CD4-positive, alpha-beta T cell treated with Interleukin-1 beta for 1 hour (primary cell): ENCODE results near the gene PHACTR1.

Source experiments
- DNase-seq, 2 donors: peaks; one replicate each; pipeline ENCODE4 v3.0.0-alpha.2; 2020 to 2022

PHACTR1 gene

DNA sequence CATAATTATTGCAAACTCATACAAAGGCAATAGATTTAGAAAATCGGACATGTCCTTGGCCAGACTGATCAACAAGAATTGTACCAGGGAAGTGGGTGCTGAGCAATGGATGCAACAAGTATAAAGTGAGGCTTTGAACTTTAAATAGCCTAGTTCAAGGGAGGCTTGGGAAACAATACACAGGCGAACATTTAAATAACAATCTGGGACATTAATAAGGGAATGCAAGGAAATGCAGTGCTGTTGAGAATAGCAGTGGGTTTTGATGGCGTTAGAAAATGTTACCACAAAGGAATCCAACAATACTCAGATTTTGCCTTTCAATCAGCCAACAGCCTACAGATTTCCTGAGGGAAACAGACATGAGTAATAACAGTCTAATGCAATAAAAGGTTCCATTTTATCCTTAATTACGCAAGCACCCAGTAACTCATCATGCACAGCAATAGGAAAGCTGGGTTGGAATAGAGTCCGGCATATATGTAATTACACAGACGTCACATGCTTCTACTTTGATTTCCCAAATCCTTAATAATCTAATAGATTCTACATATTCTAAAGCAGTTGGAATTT, 134.6 kb downstream of the PHACTR1 start:
- no peak for DNase-seq

DNA sequence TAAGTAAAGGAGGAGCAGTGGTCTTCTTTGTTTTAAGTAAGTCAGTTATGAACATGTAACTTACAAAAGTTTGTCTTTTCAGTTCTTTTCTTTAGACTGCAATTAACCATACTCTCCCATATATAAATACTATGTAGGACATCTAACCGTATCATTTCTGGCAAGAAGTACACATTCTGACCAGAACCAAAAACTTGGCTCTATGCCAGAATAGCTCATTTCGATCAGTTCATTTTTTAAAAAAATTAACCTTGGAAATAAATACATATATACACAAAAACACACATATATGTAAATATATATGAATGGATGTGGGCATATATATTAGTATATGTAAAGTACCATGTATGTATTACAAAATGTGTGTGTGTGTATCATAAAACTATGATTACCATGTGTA, 145.0 kb downstream of the PHACTR1 start:
- DNase-seq, result no peak

DNA sequence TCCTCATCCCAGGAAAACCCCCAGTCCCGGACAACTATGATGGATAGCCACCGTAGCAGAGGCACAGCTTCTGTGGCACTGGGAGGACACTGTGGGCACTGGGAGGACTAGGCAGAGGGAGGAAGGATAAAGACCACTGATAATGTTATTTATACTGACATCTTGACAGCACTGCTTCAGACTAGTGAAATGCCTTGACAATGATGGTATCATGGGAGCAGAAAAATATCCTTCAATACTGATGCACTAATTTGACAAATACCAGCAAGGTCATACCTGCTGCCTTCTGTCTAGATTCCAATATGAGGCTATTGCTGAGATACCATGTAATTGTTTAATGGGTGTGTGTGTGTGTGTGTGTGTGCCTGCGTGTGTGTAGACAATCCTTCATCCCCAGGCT, 148.6 kb downstream of the PHACTR1 start:
- no peak for DNase-seq

DNA sequence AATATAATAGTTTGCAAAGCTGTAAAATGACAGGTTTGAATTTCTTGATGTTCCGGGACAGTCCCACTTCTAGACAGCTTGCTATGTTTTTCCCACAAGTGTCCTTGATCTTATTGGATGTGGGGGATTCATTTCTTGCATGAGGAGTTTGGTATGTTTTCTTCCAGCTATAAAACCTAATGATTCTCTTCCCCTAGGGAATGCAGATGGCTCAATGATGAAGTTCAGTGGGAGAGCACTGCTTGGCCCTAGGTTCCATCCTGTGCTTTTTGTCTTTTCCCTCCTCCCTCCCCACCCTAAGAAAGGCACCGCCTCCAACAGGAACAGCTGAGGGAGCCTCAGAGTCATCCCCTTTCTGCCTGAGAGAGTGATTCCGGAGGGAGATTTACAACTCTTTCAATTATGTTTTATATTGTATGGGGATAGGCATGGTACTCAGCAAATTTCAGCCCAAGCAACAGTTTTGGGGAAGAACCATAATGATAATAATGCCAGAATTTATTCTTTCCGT, 149.2 kb downstream of the PHACTR1 start:
- no peak for DNase-seq

DNA sequence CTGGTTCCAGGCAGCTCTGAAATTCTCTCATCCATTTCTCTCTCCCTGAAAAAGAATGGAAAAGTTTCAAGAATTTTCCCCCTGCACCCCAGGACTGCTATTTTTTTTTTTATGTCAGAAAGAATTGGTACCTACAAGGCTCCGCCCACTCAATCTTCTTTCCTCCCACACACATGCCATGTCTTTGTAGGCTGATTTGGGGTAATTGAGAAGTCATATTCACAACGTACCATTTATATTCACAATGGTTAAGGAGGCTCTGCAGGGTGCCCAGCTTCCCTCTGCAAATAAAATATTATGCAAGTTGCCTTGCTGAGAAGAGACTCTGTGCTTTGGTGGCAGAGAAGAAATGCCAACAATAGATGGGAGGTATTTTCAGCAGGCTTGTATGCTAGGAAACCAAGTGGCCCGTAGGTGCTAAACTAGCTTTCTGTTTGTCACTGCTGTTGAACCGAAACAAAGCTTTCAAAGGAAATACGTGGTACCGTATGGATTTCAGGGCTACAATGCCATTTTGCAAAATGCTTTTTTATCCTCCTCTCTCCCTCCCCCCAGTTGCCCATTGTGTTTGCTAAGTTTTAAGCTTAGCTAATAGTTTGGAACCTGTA, 150.0 kb downstream of the PHACTR1 start:
- DNase-seq, result no peak

DNA sequence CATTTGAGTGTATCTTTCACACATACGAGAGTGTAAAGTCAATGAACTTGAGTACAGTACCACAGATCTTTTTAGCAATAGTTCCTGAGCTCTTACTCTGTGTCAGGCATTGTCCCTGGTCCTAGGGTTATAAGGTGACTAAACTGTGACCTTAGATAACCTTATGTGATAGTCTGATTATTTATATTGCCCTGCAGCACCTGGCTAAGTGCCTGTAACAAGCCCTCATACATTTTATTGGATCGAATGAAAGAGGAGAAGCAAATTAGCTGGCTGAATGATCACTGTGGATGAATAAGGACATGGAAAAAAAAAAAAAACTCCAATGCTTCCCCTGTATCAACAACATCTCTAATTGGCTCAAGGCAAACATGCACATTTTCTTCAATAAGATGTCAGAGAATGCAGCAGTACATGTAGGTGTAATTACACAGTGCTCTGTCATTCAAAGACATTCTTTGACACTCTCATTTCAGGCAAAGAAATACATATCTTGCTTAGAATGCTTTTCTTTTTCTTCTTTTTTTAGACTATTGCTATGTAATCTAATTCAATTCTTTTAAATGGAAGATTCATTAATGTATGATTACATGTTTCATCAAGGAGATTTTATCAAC, 153.4 kb downstream of the PHACTR1 start:
- DNase-seq, result no peak

DNA sequence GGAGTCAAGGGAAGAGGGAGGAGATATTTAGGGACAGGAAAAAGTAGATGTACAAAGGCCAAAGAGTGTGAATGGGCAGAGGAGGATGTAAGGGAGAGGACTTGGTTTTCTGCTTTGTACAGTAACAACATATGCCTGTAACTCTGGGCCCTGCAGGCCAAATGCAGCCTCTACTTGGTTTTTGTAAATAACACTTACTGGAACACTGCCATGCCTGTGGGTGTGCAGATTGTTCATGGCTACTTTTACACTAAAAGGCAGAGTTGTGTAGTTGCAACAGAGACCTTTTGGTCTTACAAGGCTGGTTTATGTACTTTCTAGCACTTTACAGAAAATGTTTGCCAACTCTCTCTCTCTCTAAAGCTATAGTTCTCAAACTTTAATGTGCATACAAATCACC, 157.1 kb downstream of the PHACTR1 start:
- no peak for DNase-seq

DNA sequence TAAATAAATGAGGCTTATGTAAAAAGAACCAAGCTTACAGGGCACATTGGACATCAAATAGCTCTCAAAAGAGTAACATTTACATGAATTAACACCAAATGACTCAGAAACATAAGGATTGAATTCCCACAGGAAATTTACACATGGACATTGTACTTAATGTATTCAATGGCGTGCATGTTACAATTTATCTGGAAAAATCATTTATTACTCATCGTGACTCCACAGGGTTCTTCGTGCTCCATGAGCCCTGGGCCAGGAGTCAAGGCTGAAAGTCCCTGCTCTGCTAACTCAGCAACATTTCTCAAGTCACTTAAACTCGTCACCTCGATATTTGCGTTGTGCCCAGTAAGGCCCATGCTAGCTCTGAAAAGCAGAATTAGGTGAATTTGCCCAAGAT, 158.5 kb downstream of the PHACTR1 start:
- no peak for DNase-seq

DNA sequence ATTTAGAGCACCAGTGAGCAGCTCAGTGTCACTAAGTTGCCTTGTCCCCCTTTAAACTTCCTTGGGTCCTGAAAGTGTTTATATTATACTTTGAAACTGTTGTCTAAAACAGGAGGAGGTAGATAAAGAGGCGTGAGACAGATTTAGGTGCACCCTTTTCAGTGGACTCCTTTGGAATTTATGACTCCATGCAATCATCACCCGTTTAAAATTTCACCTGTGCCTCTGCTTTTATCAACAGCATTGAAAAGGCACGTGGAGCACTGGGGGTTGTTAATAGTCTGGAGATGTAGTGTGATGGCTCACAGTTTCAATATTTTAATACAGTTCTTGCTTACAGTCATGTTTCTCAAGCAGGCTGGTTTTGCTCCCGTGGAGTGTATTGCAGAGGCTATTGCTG, 162.2 kb downstream of the PHACTR1 start:
- no peak for DNase-seq

DNA sequence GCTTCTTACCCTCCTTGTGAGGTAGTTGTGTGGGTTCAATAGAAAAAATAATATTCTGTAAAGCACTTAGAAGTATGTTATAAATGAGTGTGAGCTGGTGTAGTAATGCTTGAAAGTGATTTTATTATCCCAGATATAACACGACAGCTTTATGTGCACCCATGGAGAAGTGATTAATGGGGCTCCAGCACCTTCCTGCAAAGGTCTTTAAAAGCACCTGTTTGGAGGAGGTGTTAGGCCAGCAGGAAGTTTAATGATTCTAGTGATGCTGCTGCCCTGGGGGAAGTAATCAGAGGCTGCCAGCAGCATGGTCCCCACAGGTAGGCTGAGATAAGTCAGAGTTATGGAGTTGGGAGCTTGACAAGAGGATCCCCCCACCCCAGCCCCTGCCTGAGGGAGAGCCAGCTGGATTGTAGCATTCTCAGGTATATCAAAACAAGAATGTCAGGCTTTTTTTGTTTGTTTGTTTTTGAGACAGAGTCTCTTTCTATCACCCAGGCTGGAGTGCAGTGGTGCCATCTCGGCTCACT, 166.3 kb downstream of the PHACTR1 start:
- DNase-seq, result no peak

DNA sequence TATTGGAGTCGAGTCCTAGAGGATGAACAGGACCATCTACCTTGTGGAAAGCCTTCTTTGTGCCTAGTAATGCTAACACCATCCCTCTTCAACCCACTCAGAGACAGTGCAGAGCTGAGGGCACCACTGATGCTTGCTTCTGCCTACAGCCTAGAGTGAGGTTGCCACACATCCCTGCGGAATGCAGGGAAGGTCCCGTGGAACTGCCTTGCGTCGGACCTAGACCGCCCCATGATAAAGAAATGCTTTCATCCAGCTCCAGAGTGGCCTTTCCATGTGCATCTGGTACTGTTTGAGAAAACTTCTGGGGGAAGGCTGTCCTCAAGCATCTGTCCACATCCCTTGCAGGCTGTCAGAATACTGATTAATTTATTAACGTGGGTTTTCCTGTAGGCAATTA, 168.4 kb downstream of the PHACTR1 start:
- no peak for DNase-seq

DNA sequence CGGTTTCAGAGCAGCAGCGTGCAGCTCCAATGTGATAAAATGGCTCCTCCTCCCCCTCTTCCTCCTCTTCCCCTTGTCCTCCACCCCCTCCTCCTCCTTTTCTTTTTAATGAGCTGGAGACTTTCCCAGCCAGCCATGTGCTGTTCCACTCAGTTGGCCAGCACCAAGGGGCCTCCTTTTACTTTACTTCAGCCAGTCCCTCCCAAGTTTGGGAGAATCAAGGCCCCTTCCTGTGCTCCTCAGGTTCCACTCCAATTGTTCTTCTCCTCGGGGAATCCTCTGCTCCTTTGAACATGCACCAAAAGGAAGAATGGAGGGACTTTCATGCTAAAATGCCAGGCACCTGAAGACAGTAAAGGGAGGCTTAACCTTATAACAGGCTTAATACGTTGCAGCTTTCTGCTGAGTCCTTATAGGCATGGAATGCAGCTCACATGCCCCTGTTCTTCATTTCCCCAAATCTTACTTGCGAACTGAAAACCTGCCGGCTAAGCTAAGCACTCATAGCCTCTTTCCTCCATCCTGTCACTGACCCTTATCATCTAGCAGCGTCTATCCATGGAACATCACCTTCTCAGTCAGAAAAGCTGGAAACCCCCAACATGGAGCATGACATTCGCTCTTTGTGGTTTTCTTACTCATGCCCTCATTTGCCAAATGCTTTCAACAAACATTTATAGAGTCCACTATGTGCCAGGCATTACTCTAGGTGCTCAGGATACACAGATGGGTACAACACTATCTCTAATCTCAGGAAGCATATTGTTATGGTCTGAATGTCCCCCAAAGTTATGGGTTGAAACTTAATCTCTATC, 170.6 kb downstream of the PHACTR1 start:
- DNase-seq, result no peak

DNA sequence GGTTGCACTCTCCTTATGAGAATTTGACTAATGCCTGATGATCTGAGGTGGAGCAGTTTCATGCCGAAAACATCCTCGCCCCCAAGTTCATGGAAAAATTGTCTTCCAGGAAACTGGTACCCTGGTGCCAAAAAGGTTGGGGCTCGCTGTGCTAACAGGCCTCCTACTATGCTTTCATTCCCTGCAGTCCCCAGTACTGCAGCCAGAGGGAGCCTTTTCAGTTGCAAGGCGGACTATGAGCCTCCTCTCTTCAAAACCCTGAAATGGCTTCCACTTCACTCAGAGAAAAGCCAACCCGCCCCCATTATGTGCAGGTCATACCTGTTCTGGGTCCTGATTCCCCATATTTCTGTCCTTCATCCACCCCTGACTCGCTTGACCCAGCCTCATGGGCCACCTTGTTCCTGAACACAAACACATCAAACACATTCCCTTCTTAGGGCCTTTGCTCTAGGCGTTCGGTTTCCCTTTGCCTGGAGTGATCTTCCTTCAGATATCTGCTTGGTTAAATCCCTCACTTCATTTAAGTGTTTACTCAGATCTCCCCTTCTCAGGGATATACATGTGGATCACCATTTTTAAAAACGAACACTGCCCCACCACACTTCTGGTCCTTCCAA, 173.7 kb downstream of the PHACTR1 start:
- DNase-seq, result peak in 1 of 2 donors; percentile 10

DNA sequence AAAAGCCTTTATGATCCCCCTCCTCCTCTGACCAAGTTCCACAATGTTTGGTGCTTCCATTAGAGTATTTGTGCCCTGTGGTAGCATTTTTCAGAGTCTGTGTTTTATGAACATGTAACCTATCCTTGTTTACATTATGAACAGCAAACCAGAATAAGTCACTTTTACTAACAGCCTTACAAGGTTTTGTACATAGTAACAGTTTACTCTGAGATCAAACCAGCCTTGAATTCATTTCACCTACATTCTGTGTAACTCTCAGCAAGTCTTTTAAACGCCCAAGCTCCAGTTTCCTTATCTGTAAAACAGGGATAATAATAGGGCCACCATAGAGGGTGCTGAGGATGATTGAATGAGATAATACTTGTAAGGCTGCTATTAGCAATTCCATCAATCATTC, 175.0 kb downstream of the PHACTR1 start:
- no peak for DNase-seq

DNA sequence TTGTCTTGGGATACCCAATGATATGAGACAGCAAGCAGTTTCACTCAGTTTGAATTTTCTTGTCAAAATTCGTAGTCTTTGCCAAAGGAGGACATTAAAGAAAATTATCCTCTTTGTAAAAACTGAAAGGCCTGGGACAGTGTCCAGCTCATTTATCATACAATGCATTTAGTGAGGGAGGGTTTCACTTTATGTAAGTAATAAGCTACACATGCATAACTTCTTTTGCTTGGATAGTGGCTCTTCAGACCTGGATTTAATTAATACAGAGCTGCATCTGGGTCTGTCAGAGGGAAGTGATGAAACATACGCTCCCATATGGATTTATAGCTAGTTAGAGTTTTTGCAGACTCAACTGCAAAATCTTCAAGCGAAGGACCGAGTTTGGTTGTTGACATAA, 175.6 kb downstream of the PHACTR1 start:
- no peak for DNase-seq

DNA sequence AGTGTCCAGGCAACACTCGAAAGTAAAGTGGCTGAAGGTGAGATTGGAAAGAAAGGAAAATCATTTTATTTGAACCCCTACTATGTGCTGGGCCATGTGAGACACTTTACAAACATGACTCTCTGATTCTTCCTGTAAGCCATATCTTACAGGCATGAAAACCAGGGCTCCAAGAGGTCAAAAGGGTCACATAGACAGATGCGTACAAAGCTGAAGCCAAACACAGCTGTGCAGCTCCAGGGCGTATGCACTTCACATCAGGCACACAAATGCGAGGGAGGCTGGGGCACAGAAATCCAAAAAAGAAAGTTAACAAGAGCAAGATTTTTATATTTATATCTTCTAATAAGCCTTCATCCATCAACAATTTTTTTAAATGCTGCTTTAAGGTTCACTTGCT, 176.5 kb downstream of the PHACTR1 start:
- DNase-seq, result no peak

DNA sequence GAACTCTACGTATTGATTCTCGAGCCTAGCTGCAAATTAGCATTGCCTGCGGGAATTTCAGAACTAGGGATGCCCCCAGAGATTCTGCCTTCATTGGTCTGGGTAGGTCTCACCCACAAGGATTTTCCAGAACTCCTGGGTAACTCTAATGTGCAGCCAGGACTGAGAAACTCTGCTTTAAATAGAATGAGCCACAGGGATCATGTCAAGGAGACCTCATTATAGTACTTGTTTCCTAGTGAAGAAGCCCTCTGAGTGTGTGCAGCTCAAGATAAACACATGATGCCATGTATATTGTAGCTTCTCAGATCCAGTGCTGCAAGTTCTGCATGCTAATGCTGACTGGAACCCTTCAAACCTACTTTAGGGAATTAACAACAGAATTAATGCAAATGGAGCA, 179.2 kb downstream of the PHACTR1 start:
- DNase-seq, result no peak

DNA sequence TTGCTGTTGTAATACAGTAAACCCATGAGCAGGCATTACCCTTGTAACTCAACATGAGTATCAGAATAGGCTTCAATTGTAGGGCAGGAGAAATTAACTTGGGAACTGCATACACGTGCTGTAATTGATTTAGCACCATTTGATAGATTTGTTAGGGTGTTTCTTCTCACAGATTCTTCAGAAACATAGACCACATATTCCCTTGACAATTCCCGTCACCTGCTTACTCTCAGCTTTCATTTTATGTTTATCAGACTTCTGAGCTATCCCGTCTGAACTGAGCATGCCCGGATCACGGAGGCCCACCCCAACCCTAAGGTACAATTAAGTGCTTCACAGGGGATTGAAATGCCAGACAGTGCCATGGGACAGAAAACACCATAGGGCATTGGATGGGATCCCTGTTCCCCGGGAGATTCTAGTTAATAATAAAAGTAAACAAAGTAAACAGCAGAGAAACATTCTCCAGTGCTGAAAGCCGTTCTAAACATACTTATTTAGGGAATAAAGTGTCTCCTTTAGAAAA, 179.7 kb downstream of the PHACTR1 start:
- DNase-seq, result no peak

DNA sequence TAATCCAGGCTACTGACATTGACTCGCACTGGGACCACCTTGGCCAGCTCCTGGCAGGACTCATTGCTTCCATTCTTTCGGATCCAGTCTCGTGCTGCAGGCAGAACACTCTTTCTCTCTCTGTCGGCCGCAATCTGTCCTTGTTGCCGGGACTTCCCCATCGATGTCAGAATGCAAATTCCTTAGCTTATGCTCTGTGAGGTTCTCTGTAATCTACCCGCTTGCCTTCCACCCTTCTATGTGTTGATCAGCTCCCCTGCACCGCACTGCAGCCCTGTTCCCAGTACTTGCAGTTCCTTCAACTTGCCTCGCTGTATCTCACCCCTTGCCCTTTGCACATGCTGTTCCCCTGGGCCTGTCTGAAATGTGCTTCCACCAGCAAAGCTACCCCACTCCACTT, 182.0 kb downstream of the PHACTR1 start:
- no peak for DNase-seq

DNA sequence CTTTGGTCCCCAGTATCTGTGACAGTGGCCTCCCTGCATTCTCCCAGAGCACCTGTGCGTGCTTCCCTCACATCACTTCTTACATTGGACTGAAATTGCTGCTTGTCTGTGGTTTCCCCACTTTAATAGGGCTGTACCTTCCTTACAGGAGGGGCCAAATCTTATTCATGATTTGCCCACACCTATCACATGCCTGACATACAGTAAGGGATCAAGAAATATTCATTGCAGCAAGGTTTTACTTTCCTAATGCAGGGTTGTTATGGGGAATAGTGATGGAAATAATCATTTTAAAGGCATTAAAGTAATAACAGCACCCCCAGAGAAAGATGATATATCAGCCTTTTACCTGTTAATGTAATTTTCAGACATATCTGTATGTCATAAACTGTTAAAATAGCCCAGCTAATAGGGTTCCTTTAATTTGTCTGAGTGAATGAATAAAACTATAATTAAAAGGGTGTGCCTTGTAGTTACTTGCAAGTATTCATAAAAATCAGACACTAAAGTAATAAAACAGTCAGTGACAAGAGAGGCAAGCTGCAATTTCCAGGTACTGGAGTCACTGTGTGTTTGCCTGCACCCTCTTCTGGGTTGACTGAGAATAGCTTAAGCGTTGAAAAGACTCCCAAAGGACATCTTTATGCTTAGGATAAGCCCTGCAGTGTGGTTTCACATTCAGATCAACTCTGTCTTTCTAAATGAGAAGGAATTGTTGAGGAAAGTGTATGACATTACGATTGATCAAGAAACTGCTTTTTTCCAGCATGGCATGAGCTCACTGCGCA, 182.7 kb downstream of the PHACTR1 start:
- DNase-seq, result no peak

DNA sequence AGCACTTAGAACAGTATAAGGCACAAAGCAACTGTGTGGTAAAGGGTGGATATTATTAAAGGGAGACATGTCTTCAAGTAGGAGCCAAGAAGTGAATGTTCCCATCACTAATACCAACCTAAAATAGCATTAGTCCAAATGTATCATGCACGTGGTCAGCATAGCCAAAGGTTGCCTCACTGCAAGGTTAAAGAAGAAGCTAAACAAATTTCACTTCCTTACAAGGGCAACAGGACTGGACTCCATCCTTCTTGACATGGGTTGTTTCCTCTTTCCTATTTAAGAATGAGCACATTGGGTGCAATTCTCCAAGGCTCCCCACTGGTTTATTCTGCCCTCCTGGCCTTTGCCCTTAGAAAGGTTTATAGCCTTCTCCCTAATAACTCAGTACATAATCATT, 186.7 kb downstream of the PHACTR1 start:
- DNase-seq, result peak in 1 of 2 donors; percentile 8

DNA sequence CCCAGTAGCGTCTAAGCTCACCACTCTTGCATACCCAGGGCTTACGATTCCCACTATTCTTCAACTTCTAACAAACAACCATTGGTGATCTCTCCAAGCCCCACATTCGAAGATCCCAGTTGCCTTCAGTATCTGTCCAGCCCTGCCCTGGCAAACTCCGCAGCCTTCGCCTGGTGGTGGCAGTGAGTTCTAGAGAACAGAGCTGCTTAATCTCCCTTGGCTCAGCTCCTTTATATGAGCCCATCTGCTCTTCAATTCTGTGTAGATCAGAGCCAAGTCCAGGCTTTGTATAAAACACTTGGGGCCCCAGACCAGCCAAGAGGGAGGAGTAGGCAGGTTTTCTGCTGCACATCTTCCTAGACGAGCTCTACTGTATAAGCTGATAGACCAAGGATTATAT, 193.3 kb downstream of the PHACTR1 start:
- DNase-seq, result no peak
